HPDE6-E6E7 (cell line): ENCODE data around the gene MAD2L1BP.

ENCODE experiments used
- DNase-seq: peaks from one replicate; pipeline ENCODE4 v3.0.0; 2011; ENCODE audit warnings: missing footprints; ENCODE audit errors: extremely low spot score

The MAD2L1BP gene

DNA sequence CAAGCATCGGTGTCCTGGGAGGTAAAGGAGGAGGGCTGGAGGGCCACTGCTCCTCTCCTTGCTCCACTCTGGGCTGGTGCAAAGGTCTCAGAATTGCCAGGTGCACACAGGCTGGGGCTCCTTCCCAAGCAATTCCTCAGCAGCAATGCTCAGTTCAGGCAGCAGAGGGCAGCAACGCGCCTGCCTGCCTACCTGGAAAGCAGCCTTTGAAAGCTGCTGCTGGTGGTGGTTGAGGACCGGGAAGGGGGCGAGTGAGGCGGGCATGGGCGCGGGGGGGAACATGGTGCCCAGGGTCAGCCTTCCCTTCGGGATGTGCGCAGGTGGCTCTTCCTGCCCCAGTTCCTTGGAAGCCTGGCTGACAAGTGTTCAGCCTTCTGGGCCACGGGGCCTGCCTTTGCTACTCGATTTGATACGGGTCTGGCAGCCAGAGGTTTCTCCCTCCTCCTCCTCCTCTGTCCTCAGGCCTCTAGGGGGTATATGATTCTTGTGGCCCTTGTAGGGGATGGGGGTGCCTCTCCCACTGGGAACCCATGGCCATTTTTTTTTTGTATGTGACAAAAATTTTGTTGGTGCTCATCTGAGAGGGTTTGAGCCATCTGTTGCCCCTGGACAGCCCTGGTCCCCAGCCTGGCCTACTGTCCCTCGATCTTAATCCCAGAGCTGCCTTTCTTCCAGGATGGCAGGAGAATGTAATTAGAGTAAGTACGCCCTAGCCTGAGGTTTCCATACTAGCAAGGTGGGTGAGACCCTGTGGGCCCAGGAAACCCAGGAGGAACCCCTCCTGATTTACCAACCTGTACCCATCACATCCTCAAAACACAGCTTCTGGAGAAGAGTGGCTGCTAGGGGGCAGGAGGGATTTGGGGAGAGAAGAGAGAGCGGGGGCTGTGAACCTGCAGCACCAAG, 31.9 kb downstream of the MAD2L1BP start:
- peak; percentile 75 for DNase-seq

DNA sequence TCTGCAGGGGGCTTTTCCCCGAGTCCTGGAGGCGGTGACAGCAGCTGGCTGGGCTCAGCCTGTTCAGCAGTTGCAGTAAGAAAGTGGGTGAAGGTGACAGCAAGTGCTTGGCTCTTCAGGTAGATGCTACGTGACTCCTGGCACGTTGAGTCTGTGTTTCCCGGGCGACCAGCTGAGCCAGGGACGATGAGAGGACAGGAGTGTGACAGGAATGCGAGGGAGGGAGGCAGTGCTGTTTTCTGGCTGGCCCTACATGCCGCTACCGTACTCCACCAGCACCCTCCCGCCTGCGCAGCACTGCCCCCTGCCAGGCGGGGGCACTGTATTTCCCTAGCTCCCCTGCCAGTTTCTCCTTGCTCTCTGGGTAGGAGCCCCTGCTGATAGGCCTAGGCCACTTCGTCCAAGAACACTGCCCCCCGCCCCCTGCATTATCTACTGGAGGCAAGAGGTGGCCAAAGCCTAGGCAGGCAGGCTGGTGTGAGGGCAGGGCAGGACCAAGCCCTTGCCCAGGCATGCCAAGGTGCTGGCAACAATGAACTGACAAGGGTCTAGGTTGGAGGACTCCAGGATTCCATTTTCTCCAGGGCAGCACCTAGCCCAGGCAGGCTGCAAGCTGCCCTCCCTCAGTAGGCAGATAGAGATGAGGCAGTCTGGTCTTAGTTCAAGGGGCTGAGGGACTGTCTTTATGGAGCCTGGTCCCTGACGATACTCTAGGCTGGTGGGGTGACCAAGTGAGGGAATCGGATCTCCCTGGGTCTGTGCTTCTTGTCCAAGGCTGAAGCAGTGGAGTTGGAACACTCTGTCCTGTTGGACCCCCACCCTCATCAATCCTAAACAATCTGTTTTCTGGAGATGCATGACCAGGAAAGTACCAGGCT, 32.8 kb downstream of the MAD2L1BP start:
- DNase-seq = peak; percentile 65

- DNase-seq = no peak
These were observed 33.6 kb downstream of the MAD2L1BP start for GRCh38 chr6:43669050-43669921.

DNA sequence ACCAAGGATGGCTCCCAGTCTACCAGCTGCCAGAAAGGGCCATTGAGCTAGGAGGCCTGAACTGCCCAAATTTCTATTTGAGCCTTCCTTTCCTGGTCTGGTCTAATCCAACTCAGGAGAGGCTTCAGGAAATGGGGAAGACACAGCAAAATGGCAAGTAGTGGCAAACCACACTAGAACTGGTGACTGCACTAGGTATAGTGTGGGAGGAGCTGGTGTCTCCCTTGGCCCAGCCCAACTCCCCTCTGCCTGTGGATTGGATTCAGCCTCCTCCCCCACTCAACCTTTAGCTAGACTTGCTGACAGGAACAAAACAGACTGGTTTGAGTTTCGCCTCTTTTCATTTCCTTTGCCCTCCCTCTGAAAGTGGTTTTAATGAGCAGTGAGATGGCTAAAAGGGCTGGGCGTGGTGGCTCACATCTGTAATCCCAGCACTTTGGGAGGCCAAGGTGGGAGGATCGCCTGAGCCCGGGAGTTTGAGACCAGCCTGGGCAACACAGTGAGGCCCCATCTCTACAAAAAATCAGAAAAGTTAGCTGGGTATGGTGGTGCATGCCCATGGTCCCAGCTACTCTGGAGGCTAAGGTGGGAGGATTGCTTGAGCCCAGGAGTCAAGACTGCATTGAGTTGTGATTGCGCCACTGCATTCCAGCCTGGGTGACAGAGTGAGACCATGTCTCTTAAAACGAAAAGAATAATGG, 34.4 kb downstream of the MAD2L1BP start:
- no peak for DNase-seq

DNA sequence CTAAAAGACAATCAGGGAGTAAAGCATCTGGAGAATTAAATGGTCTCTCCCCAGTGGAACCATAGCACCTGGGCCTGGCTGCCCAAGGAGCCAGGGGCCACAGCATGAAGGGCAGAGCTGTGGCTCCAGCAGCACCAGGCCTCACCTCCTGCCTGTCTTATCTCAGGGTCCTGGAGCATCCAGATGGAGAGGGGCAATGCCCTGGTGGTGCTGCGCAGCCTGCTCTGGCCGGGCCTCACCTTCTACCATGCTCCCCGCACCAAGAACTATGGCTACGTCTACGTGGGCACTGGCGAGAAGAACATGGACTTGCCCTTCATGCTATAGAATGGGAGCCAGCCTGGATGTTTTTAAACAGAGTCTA, 35.0 kb downstream of the MAD2L1BP start:
- DNase-seq = no peak

GRCh38 chr6:43671011-43671800, 35.6 kb downstream of the MAD2L1BP start:
- DNase-seq = no peak

DNA sequence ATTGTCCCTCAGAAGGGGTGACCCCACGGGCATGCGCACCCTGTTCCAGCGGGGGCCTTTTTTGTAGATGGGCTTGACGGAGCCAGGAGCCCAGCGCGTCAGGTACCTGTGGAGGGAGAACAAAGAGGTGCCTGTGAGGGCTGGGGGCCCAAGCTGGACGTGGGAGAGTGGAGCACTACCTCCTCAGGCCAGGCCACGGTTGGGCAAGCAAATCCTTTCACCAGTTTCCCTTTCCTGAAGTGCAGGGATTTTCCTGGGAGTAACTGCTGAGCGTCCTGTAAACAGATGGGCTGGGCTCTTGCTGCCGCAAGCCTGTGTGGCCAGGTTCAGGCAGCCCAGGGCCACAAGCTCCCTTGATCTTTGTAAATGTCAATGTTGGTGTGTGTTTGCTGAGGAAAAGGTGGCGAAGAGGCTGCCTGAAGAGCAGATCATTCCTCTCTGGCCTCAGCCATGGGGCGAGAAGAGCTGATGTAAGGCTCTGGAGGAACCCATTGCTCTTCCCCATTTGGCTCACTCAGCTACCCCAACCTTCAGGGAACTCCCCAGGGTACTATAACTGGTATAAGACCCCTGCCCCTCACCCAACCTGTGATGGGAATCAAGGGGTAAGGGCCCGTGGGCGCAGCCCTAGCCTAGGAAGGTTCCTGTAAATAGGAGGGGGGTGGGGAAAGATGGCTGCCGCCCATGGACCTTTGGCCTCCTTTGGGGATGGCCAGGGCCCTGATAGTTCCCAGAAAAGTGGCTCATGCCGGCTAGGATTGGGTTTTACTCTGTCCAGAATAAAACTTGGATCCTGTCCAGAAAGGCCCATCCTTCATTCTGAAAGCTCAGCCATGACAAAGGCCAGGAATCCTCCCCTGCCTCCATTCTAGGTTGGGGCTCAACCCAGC, 36.4 kb downstream of the MAD2L1BP start:
- DNase-seq = no peak

DNA sequence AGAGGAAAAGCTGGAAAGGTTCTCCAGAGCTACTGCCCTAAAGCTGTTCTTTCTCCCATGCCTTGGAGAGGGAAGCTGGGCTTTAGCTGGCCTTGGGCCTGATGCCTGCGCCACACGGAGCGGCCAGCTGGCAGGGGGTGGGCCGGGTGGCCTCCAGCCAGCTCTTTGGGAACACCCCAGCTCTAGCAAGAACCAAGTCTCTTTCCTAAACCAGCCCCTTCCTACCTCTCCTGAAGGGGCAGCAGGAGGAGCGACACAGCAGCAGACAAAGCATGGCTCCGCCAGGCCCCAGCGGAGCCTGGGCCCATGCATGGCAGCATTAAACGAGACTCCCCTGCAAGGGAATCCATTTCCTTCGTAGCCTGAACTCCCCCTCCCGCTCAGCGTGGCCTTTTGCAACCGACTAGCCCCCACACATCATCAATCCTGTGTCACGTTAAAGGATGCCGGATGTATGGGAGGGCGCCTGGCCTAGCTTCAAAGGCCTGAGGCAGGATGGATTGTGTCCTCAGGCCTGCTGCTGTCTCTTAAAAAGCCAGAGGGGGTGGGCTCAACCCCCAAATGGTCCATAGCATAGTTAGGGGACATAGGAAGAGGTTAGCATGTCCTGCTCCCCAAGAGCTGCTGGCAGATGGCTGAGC, 37.9 kb downstream of the MAD2L1BP start:
- DNase-seq = no peak

- no peak for DNase-seq
These were observed 38.7 kb downstream of the MAD2L1BP start for GRCh38 chr6:43674291-43674690.

GRCh38 chr6:43674921-43675320, 39.3 kb downstream of the MAD2L1BP start:
- DNase-seq = no peak

DNA sequence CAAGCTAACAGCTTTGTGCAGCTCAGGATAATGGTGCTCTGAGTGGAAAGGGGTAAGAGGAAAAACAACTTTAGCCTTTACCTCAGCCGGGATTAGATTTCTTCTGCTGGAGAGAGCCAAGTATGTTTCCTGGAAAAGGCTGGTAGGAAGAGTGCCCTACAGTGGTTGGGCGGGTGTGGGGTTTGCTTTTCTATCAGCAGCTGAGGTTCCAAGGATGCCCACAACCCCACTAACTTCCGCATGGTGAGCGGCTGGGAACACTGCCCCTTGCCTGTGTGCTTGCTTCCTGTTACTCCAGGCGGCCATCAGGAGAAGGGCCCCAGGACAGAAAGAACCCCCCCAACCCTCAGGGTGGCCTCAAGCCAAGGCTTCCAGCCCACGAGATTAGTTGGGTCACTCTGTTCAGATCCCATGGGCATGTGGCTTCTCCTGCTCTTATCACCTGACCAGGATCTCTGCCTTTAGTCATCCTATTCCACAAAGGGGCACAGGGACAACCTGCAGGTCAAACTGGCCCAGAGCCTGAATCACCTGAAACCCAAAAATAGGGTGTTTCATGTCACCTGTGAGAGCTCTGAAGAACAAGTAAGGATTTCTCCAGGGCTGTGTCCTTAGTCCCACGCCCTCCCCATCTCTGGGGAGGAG, 41.4 kb downstream of the MAD2L1BP start:
- DNase-seq = no peak

- DNase-seq = no peak
These were observed 42.1 kb downstream of the MAD2L1BP start for GRCh38 chr6:43677759-43678158.

DNA sequence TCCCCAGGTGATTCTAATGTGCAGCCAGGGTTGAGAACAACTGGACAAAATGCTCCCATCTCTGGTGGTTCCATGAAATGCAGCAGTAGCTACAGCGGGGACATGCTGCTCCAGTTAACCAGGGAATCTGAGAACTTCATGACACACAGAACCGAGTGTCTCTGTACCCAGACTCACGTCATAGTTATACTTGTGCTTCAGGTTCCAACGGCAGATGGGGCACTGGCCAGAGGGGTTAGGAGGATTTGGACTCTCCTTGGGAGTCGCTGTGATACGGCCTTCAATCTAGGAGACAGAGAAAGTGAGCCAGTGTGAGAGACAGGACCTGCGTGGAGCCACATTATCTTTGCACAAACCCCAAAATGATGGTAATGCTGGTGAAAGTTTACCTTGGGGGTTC, 42.7 kb downstream of the MAD2L1BP start:
- DNase-seq = no peak

DNA sequence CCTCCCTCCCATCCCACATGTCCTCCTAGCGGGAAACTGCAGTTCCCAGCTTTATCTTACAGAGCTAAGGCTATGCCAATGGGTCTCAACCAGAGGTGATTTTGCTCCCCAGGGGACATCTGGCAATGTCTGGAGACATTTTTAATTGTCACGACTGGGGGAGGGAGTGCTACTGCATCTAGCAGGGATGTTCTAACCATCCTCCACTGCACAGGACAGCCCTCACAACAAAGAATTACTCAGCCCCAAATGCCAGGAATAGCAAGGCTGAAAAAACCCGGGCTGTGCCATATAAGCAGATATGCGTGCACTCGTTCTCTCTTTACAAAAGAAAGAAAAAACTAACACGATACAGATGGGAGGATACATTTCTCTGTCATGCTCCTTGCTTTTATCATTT, 43.4 kb downstream of the MAD2L1BP start:
- no peak for DNase-seq

DNA sequence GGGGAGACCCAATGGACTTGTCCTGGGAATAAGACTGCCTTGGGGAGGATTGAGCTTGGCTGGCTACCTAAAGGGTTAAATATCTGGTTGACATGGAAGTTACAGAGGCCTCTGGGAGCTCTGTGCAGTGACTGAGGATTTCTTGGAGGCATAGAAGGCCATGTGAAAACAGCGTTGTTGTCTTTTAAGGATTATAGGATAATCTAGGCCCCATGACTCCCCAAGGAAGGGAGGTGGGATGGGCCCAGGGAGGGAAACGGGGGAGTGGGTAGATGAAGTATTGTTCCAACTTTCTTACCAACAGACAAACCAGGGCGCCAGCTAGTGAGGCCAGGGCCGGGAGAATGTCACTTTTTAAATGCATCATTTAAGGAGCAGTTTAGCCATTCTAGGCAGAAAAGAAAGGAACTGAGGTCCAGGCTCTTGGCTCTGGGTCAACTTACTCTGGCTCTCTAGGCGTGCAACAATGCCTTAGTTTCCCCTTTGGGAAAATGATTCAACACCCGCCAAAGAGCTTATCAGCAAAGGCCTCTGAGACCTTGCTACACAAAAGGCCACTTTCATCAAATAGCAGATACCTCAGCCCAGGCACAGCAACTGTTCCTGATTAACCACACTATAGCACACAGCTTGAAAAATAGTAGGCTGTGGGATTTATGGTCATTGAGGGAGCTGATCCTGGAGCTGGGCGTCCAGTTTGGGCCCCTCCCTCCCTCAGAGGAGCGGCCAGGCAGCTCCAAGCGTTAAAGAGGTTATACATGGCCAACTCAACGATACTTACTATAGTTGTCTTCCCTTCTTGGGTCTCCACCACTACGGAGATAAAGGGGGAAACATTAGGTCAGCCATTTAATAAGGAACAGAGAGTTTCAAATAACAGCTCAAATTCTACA, 44.9 kb downstream of the MAD2L1BP start:
- DNase-seq = no peak

DNA sequence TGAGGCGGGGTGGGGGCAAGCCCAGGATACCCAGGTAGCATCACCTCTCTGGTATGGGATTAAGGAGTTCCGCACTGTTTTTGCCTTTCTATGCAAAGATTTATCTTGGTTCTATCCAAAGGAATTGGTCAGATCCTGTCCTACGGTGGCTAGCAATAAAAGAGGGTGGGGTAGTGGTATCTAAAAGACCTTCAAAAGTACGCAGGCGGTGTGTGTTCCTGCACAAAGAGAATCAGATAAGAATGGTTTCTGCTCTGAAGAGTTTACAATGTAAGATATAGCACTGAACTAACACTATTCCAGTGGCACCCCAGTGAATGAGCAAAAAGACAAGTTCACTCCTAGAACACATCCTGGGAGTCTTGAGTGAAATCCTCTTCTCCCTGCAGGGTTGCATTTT, 45.7 kb downstream of the MAD2L1BP start:
- no peak for DNase-seq

- no peak for DNase-seq
These were observed 47.2 kb downstream of the MAD2L1BP start for GRCh38 chr6:43682724-43683429.
